H9 (cell line): ENCODE data around the gene CHRNA3. TPM values are rescaled to one million over a fixed set of nuclear protein-coding genes. Genes with fewer than 3 reads are reported as not detected.

Source experiments
- DNase-seq: peaks from one replicate; pipeline ENCODE4 v3.0.0-alpha.2; 2017
- H2AFZ ChIP-seq: one replicate; pipeline ENCODE4 v1.6.1; 2013; ENCODE audit warnings: mild to moderate bottlenecking, low read length, control low read depth, moderate library complexity
- H2AK5ac ChIP-seq: 2 replicates; pipeline ENCODE4 v1.6.1; 2013; ENCODE audit warnings: low read length, control low read depth, mixed read lengths; ENCODE audit not compliant: insufficient read length
- H2BK120ac ChIP-seq: one replicate; pipeline ENCODE4 v1.6.1; 2013; ENCODE audit warnings: low read depth, mild to moderate bottlenecking, low read length, control low read depth, inconsistent platforms; ENCODE audit not compliant: poor library complexity, severe bottlenecking
- H2BK12ac ChIP-seq: 2 replicates; pipeline ENCODE4 v1.6.1; 2013; ENCODE audit warnings: low read length, control low read depth, mixed read lengths, low read depth; ENCODE audit not compliant: insufficient read length
- H2BK15ac ChIP-seq: 2 replicates; pipeline ENCODE4 v1.6.1; 2013; ENCODE audit warnings: low read depth, low read length, control low read depth
- H2BK20ac ChIP-seq: one replicate; pipeline ENCODE4 v1.6.1; 2013; ENCODE audit warnings: low read depth, mild to moderate bottlenecking, low read length, control low read depth, inconsistent platforms; ENCODE audit not compliant: poor library complexity, severe bottlenecking
- H2BK5ac ChIP-seq: 2 replicates; pipeline ENCODE4 v1.6.1; 2013; ENCODE audit warnings: low read length, control low read depth, mixed read lengths; ENCODE audit not compliant: insufficient read length
- H3K14ac ChIP-seq: 2 replicates; pipeline ENCODE4 v1.6.1; 2013; ENCODE audit warnings: low read length, control low read depth; ENCODE audit not compliant: insufficient read depth
- H3K18ac ChIP-seq: 2 replicates; pipeline ENCODE4 v1.6.1; 2013; ENCODE audit warnings: low read depth, mild to moderate bottlenecking, mixed read lengths, low read length, control low read depth; ENCODE audit not compliant: insufficient read length
- H3K23ac ChIP-seq: 2 replicates; pipeline ENCODE4 v1.6.1; 2013; ENCODE audit warnings: low read length, control low read depth, mixed read lengths, low read depth; ENCODE audit not compliant: insufficient read length
- H3K23me2 ChIP-seq: 2 replicates; pipeline ENCODE4 v1.6.1; 2013; ENCODE audit warnings: low read depth, mild to moderate bottlenecking, mixed read lengths, low read length, control low read depth; ENCODE audit not compliant: insufficient read length, poor library complexity, severe bottlenecking
- H3K27ac ChIP-seq: 2 replicates; pipeline ENCODE4 v1.5.1; 2013; ENCODE audit warnings: low read length, control low read depth, mixed read lengths, low read depth; ENCODE audit not compliant: insufficient read length
- H3K27me3 ChIP-seq: 2 replicates; pipeline ENCODE4 v1.6.1; 2013; ENCODE audit warnings: low read length, control low read depth, inconsistent platforms; ENCODE audit not compliant: insufficient read depth
- H3K4ac ChIP-seq: 2 replicates; pipeline ENCODE4 v1.6.1; 2013; ENCODE audit warnings: low read depth, mild to moderate bottlenecking, control low read depth, inconsistent platforms, low read length, moderate library complexity
- H3K4me1 ChIP-seq: 2 replicates; pipeline ENCODE4 v1.6.1; 2013; ENCODE audit warnings: low read length, control low read depth, inconsistent platforms; ENCODE audit not compliant: insufficient read depth
- H3K4me2 ChIP-seq: 2 replicates; pipeline ENCODE4 v1.6.1; 2013; ENCODE audit warnings: low read length, control low read depth, mixed read lengths; ENCODE audit not compliant: insufficient read length, insufficient read depth
- H3K56ac ChIP-seq: 2 replicates; pipeline ENCODE4 v1.6.1; 2013; ENCODE audit warnings: low read depth, mild to moderate bottlenecking, mixed read lengths, low read length, control low read depth; ENCODE audit not compliant: insufficient read length
- H3K79me1 ChIP-seq: 2 replicates; pipeline ENCODE4 v1.6.1; 2013; ENCODE audit warnings: low read depth, mild to moderate bottlenecking, moderate library complexity, low read length, control low read depth, inconsistent platforms; ENCODE audit not compliant: insufficient read depth, poor library complexity, severe bottlenecking
- H3K79me2 ChIP-seq: 2 replicates; pipeline ENCODE4 v1.6.1; 2013; ENCODE audit warnings: low read length, control low read depth, inconsistent platforms; ENCODE audit not compliant: insufficient read depth
- H3K9ac ChIP-seq: 2 replicates; pipeline ENCODE4 v1.6.1; 2013; ENCODE audit warnings: low read length, control low read depth, mixed read lengths; ENCODE audit not compliant: insufficient read length; ENCODE audit errors: extremely low read depth
- H3K9me3 ChIP-seq: one replicate; pipeline ENCODE4 v1.6.1; 2013; ENCODE audit warnings: low read depth, low read length, inconsistent platforms; ENCODE audit not compliant: control insufficient read depth
- H3T11ph ChIP-seq: one replicate; pipeline ENCODE4 v1.6.1; 2013; ENCODE audit warnings: mild to moderate bottlenecking, low read length, control low read depth, inconsistent platforms
- H4K20me1 ChIP-seq: one replicate; pipeline ENCODE4 v1.6.1; 2013; ENCODE audit not compliant: control insufficient read depth, insufficient read length, insufficient read depth
- H4K5ac ChIP-seq: 2 replicates; pipeline ENCODE4 v1.6.1; 2013; ENCODE audit warnings: low read depth, mild to moderate bottlenecking, mixed read lengths, low read length, control low read depth; ENCODE audit not compliant: insufficient read length
- H4K8ac ChIP-seq: replicated peaks from 2 replicates; pipeline ENCODE4 v1.6.1; 2013; ENCODE audit warnings: low read length, control low read depth, mixed read lengths, low read depth; ENCODE audit not compliant: insufficient read length
- H4K91ac ChIP-seq: 2 replicates; pipeline ENCODE4 v1.6.1; 2013; ENCODE audit warnings: low read depth, mild to moderate bottlenecking, moderate library complexity, mixed read lengths, low read length, control low read depth; ENCODE audit not compliant: insufficient read length
- H3K27ac Mint-ChIP-seq, 3 experiments: 2 replicates in 2 of 3; 3 replicates in 1 of 3; pipeline ENCODE4 v1.8.0; 2020 to 2021; ENCODE audit warnings: mixed read lengths in 3 of 3, mild to moderate bottlenecking in 1 of 3, moderate library complexity in 1 of 3
- H3K27me3 Mint-ChIP-seq: 2 replicates; pipeline ENCODE4 v1.8.0; 2021; ENCODE audit warnings: low read depth, mild to moderate bottlenecking, moderate library complexity, mixed read lengths
- H3K36me3 Mint-ChIP-seq, 3 experiments: 2 replicates in 2 of 3; 3 replicates in 1 of 3; pipeline ENCODE4 v1.8.0; 2020 to 2021; ENCODE audit warnings: low read depth in 3 of 3, mixed read lengths in 3 of 3; ENCODE audit not compliant: insufficient read depth in 1 of 3
- H3K4me1 Mint-ChIP-seq, 2 experiments: 2 replicates each; pipeline ENCODE4 v1.8.0; 2020; ENCODE audit warnings: mixed read lengths in 2 of 2
- H3K4me3 Mint-ChIP-seq, 2 experiments: 2 replicates in 1 of 2; 3 replicates in 1 of 2; pipeline ENCODE4 v1.8.0; 2020 to 2021; ENCODE audit warnings: mild to moderate bottlenecking in 2 of 2, mixed read lengths in 2 of 2, moderate library complexity in 1 of 2
- H3K9me3 Mint-ChIP-seq, 2 experiments: 2 replicates in 1 of 2; 3 replicates in 1 of 2; pipeline ENCODE4 v1.8.0; 2020; ENCODE audit warnings: mild to moderate bottlenecking in 2 of 2, mixed read lengths in 2 of 2, moderate library complexity in 1 of 2
- WGBS: extraction: QIAGEN DNeasy Blood & Tissue Kit; methylation state at CpG from one replicate; pipeline ENCODE4 v1.1.7; 2013; ENCODE audit warnings: missing lambda C conversion rate, low lambda C conversion rate, mixed read lengths; ENCODE audit not compliant: insufficient read length; ENCODE audit errors: extremely low coverage; 5-methylcytosine and 5-hydroxymethylcytosine counted together
- total RNA-seq: library from RNA; stranded (reverse); gene quantifications from 2 replicates; pipeline ENCODE4 v1.2.1, GENCODE V29; 2021
- TF ChIP-seq, protein P1 (sequence below): fragments of 200-600 bp; sonication (generic); conservative IDR thresholded peaks from 3 replicates; pipeline ENCODE4 v1.8.0; 2021; ENCODE audit warnings: antibody characterized with exemption, mild to moderate bottlenecking

Gene CHRNA3
- total RNA-seq, 1 experiment from 2014 or later: 0.81 TPM

DNA sequence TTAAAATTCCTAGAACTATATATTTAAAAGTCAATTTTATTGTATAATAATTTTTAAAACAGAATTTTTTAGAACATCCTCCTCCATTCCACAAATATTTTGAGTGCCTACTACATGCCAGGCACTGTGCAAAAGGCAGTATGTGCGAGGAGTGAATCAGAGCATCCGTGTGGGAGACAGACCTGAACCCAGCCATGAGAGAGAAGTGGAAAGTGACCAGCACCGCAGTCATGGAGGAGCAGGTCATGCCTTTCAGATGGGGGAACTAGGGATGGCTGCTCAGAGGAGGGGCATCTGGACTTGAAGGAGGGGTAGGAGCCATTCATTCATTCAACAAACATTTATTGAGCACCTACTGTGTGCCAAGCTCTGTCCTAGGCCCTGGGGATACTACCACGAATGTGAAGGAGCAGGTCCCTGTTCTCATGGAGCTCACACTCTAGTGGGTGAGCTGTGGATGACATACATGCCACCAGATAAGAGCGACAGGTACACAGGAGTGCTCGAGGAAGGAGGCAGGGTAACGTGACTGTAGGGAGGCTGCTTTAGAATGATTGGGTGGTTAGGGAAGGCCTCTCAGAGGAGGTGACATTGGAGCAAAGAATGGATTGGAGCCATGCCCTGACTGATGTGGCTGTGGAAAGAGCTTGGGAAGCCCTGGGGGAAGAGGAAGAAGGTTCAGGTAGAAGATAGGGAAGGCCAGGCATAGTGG is 3.1 kb upstream of the CHRNA3 start:
- Histone ChIP-seq H4K91ac (no peak overlapping the region), H2AK5ac (no peak overlapping the region), H3K9me3 (no peaks in the 10 kb centered on the region), H3K4me2 (no peak overlapping the region), H2AFZ (no peak overlapping the region), H3K4ac (no peak overlapping the region), H2BK12ac (no peak overlapping the region), H3K18ac (no peak overlapping the region), H2BK20ac (no peak overlapping the region), H3K9ac (no peak overlapping the region), H3K79me1 (no peaks in the 10 kb centered on the region), H4K20me1 (no peaks in the 10 kb centered on the region), H4K8ac (no peak overlapping the region), H3K23me2 (peaks cover 10% of the 10 kb centered on the region), H2BK5ac (no peak overlapping the region), H3T11ph (no peak overlapping the region), H2BK120ac (no peak overlapping the region), H3K4me1 (no peaks in the 10 kb centered on the region), H3K23ac (no peak overlapping the region), H2BK15ac (no peak overlapping the region), H3K14ac (no peak overlapping the region), H3K79me2 (no peaks in the 10 kb centered on the region), H3K56ac (no peak overlapping the region), H3K27me3 (peaks cover 7% of the 10 kb centered on the region; the same call in 1 of the 2 replicates), H3K27ac (no peak overlapping the region), H4K5ac (no peak overlapping the region)
- no peak overlapping the region for H3K4me3 Mint-ChIP-seq
- H3K9me3 Mint-ChIP-seq: no peaks in the 10 kb centered on the region; a peak in 1 of 5 replicates
- H3K4me1 Mint-ChIP-seq: peaks cover 9 to 15% of the 10 kb centered on the region in 2 experiments
- no peak overlapping the region for H3K27ac Mint-ChIP-seq
- DNase-seq: no peak
- TF ChIP-seq, protein P1, sequence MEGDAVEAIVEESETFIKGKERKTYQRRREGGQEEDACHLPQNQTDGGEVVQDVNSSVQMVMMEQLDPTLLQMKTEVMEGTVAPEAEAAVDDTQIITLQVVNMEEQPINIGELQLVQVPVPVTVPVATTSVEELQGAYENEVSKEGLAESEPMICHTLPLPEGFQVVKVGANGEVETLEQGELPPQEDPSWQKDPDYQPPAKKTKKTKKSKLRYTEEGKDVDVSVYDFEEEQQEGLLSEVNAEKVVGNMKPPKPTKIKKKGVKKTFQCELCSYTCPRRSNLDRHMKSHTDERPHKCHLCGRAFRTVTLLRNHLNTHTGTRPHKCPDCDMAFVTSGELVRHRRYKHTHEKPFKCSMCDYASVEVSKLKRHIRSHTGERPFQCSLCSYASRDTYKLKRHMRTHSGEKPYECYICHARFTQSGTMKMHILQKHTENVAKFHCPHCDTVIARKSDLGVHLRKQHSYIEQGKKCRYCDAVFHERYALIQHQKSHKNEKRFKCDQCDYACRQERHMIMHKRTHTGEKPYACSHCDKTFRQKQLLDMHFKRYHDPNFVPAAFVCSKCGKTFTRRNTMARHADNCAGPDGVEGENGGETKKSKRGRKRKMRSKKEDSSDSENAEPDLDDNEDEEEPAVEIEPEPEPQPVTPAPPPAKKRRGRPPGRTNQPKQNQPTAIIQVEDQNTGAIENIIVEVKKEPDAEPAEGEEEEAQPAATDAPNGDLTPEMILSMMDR: no peak
- no CpG with 5 or more reads among the region's 7 CpGs for WGBS
- H3K27me3 Mint-ChIP-seq: peaks cover 58% of the 10 kb centered on the region
- no peaks in the 10 kb centered on the region for H3K36me3 Mint-ChIP-seq
